Smooth muscle cell (in vitro differentiated cells): Measurements from ENCODE around the gene OSGEP. TPM values are rescaled to one million over a fixed set of nuclear protein-coding genes. Genes with fewer than 3 reads are reported as not detected.

ENCODE experiments used
- DNase-seq: peaks from one replicate; lab custom pipeline; 2025; ENCODE audit not compliant: unreplicated experiment; lab: John Stamatoyannopoulos, UW
- H2AFZ ChIP-seq: fragments of 200-600 bp; sonication (generic); 2 replicates; pipeline ENCODE4 v1.6.0; 2016; ENCODE audit warnings: antibody characterized with exemption, low read depth, mild to moderate bottlenecking
- H3F3A ChIP-seq: fragments of 200-600 bp; sonication (generic); 2 replicates; pipeline ENCODE4 v1.6.0; 2017; ENCODE audit warnings: antibody characterized with exemption, low read depth
- H3K27ac ChIP-seq: fragments of 200-600 bp; sonication (generic); 2 replicates; pipeline ENCODE4 v1.5.1; 2016; ENCODE audit warnings: low read depth, mild to moderate bottlenecking
- H3K27me3 ChIP-seq: fragments of 200-600 bp; sonication (generic); 2 replicates; pipeline ENCODE4 v1.6.1; 2016; ENCODE audit warnings: low read depth, mild to moderate bottlenecking
- H3K36me3 ChIP-seq: fragments of 200-600 bp; sonication (generic); 2 replicates; pipeline ENCODE4 v1.5.1; 2016; ENCODE audit warnings: low read depth
- H3K4me1 ChIP-seq: fragments of 200-600 bp; sonication (generic); 2 replicates; pipeline ENCODE4 v1.5.1; 2016; ENCODE audit warnings: low read depth
- H3K4me2 ChIP-seq: fragments of 200-600 bp; sonication (generic); 2 replicates; pipeline ENCODE4 v1.6.0; 2016; ENCODE audit warnings: mild to moderate bottlenecking
- H3K4me3 ChIP-seq: fragments of 200-600 bp; sonication (generic); 2 replicates; pipeline ENCODE4 v1.5.1; 2016; ENCODE audit warnings: mild to moderate bottlenecking
- H3K79me2 ChIP-seq: fragments of 200-600 bp; sonication (generic); 2 replicates; pipeline ENCODE4 v1.6.0; 2016; ENCODE audit warnings: low read depth, mild to moderate bottlenecking
- H3K9ac ChIP-seq: fragments of 200-600 bp; sonication (generic); 2 replicates; pipeline ENCODE4 v1.6.0; 2016; ENCODE audit warnings: low read depth
- H3K9me3 ChIP-seq: fragments of 200-600 bp; sonication (generic); replicated peaks from 2 replicates; pipeline ENCODE4 v1.5.1; 2016; ENCODE audit warnings: low read depth
- H4K20me1 ChIP-seq: fragments of 200-600 bp; sonication (generic); 2 replicates; pipeline ENCODE4 v1.6.0; 2016; ENCODE audit warnings: low read depth
- CTCF ChIP-seq: fragments of 200-600 bp; sonication (generic); IDR thresholded peaks from 2 replicates; pipeline ENCODE4 v1.5.1; 2017; ENCODE audit warnings: borderline replicate concordance, mild to moderate bottlenecking, antibody characterized with exemption; ENCODE audit not compliant: insufficient read depth, poor library complexity, severe bottlenecking
- WGBS: methylation state at CpG from one replicate; pipeline ENCODE4 v1.1.7; 2016; ENCODE audit warnings: low lambda C conversion rate; 5-methylcytosine and 5-hydroxymethylcytosine counted together
- polyA plus RNA-seq: library from polyadenylated mRNA; unstranded; fragments of >200 nt; fragmentation: Nextera tagmentation; extraction: Ambion mirVana; gene quantifications from 2 replicates; pipeline ENCODE4 v1.2.1, GENCODE V29; 2016
- total RNA-seq: library from RNA; depleted of rRNA; stranded (reverse); fragments of >200 nt; gene quantifications from 2 replicates; pipeline ENCODE4 v1.2.3, GENCODE V29; 2014

The OSGEP gene
- total and polyA plus RNA-seq, 2 experiments from 2014 or later = 21.7 to 33.3 TPM

GRCh38 chr14:20435582-20436362, 18.8 kb downstream of the OSGEP start, which contains the start of gene KLHL33:
Gene KLHL33, minus strand, starts transcription at chr14:20436166. Its CDS starts 355 bp downstream, at chr14:20435811.
- Histone ChIP-seq H3K79me2 (no peaks in the 10 kb centered on the region), H3F3A (no peaks in the 10 kb centered on the region), H3K9me3 (no peaks in the 10 kb centered on the region), H3K4me1 (no peaks in the 10 kb centered on the region), H4K20me1 (no peaks in the 10 kb centered on the region), H3K4me3 (no peak within 1 kb of the TSS), H3K27ac (no peak within 1 kb of the TSS), H3K4me2 (no peak within 1 kb of the TSS), H2AFZ (no peak within 1 kb of the TSS), H3K27me3 (no peaks in the 10 kb centered on the region), H3K36me3 (no peaks in the 10 kb centered on the region), H3K9ac (no peak within 1 kb of the TSS)
- WGBS = 92% methylated on average over 17 of the region's 17 CpGs
- no peak for TF ChIP-seq CTCF
- no peak for DNase-seq

GRCh38 chr14:20434701-20435581, 19.7 kb downstream of the OSGEP start:
- no peaks in the 10 kb centered on the region for H3K9me3 ChIP-seq
- H2AFZ ChIP-seq = no peak overlapping the region
- WGBS = 82% methylated on average over 42 of the region's 44 CpGs
- no peak overlapping the region for H3K4me2 ChIP-seq
- H3K4me3 ChIP-seq = no peak overlapping the region
- DNase-seq = no peak
- no peaks in the 10 kb centered on the region for H3K27me3 ChIP-seq
- no peaks in the 10 kb centered on the region for H3F3A ChIP-seq
- no peak overlapping the region for H3K27ac ChIP-seq
- H3K36me3 ChIP-seq = no peaks in the 10 kb centered on the region
- no peaks in the 10 kb centered on the region for H3K79me2 ChIP-seq
- TF ChIP-seq CTCF = no peak
- no peak overlapping the region for H3K9ac ChIP-seq
- no peaks in the 10 kb centered on the region for H4K20me1 ChIP-seq
- no peaks in the 10 kb centered on the region for H3K4me1 ChIP-seq

DNA sequence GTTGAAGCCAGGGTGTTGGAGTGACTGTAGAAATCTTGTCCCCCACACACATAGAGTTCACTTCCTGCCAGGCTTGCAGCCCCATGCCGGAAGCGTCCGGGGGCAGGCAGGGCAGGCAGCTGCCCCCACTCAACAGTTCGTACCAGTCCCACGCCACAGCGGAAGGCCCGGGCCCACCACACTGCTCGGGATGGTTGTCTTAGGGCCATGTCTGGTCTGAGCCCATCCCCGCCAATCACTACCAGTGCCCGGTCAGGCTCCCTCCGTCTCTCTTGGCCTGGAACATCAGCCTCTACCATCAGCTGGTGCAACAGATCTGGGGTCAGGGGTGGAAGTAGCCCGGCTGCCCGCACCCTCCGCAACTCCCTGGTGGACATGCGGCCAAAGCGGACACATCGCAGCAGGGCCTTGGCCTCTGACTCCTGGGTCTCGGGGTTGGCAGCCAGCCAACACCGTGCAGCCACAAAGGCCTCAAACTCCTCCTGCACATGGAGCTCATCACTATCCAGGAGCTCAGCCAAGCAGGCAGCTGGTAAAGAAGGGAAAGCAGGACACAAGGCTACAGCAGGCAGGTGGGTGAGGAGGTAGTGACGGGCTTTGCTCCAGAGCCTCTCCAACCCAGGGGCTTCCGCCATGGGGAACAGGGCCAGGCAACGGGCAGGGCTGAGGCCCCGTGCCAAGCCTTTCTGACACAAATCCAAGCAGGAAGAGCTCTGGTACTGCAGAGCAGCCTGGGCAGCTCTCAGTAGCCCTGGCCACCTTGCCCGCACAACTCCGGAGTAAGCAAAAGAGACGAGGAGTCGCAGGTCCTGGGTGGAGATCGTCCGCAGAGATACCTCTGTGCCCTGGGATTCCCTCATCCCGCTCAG, 24.6 kb downstream of the OSGEP start:
- Histone ChIP-seq H4K20me1 (no peaks in the 10 kb centered on the region), H3K27me3 (no peaks in the 10 kb centered on the region), H3K27ac (no peak overlapping the region), H3K4me3 (no peak overlapping the region), H2AFZ (no peak overlapping the region), H3K79me2 (no peaks in the 10 kb centered on the region), H3K9me3 (no peaks in the 10 kb centered on the region), H3K9ac (no peak overlapping the region), H3K36me3 (no peaks in the 10 kb centered on the region), H3K4me2 (no peak overlapping the region), H3K4me1 (peaks cover 4% of the 10 kb centered on the region), H3F3A (peaks cover 4% of the 10 kb centered on the region)
- WGBS = 96% methylated on average over 30 of the region's 30 CpGs
- no peak for DNase-seq
- TF ChIP-seq CTCF = no peak
